MM.1S (cell line): Measurements from ENCODE around the gene GNA14.

Experiments
- DNase-seq: peaks from one replicate; pipeline ENCODE4 v3.0.0-alpha.2; 2015
- H2AFZ ChIP-seq: fragments of 300-600 bp; sonication (generic); 2 replicates; pipeline ENCODE4 v1.6.0; 2016; ENCODE audit warnings: antibody characterized with exemption, low read length
- H3F3A ChIP-seq: fragments of 300-600 bp; sonication (generic); 2 replicates; pipeline ENCODE4 v1.6.1; 2016; ENCODE audit warnings: mild to moderate bottlenecking, antibody characterized with exemption, low read length, moderate library complexity, mixed read lengths; ENCODE audit not compliant: insufficient read depth
- H3K27ac ChIP-seq: fragments of 300-600 bp; sonication (generic); 2 replicates; pipeline ENCODE4 v1.5.1; 2016; ENCODE audit warnings: mild to moderate bottlenecking, low read length
- H3K27me3 ChIP-seq: fragments of 300-600 bp; sonication (generic); replicated peaks from 2 replicates; pipeline ENCODE4 v1.6.0; 2016; ENCODE audit warnings: low read length; ENCODE audit not compliant: insufficient read depth
- H3K36me3 ChIP-seq: fragments of 300-600 bp; sonication (generic); replicated peaks from 2 replicates; pipeline ENCODE4 v1.6.1; 2016; ENCODE audit warnings: mild to moderate bottlenecking, low read length, mixed read lengths; ENCODE audit not compliant: insufficient read depth
- H3K4me1 ChIP-seq: fragments of 300-600 bp; sonication (generic); 2 replicates; pipeline ENCODE4 v1.6.1; 2016; ENCODE audit warnings: low read length, mixed read lengths
- H3K4me2 ChIP-seq: fragments of 300-600 bp; sonication (generic); 2 replicates; pipeline ENCODE4 v1.6.0; 2016; ENCODE audit warnings: low read depth, low read length
- H3K4me3 ChIP-seq: fragments of 300-600 bp; sonication (generic); 2 replicates; pipeline ENCODE4 v1.5.1; 2016; ENCODE audit warnings: low read length, mixed read lengths
- H3K79me2 ChIP-seq: fragments of 300-600 bp; sonication (generic); 2 replicates; pipeline ENCODE4 v1.6.1; 2016; ENCODE audit warnings: mixed run types, low read length, mixed read lengths
- H3K9ac ChIP-seq: fragments of 300-600 bp; sonication (generic); 2 replicates; pipeline ENCODE4 v1.6.1; 2016; ENCODE audit warnings: low read length, mixed read lengths
- H3K9me2 ChIP-seq: fragments of 300-600 bp; sonication (generic); replicated peaks from 2 replicates; pipeline ENCODE4 v1.6.1; 2016; ENCODE audit warnings: mild to moderate bottlenecking, low read length, mixed read lengths; ENCODE audit not compliant: insufficient read depth
- H3K9me3 ChIP-seq: fragments of 300-600 bp; sonication (generic); replicated peaks from 2 replicates; pipeline ENCODE4 v1.6.1; 2016; ENCODE audit warnings: mild to moderate bottlenecking, low read length, mixed read lengths; ENCODE audit not compliant: insufficient read depth
- H4K20me1 ChIP-seq: fragments of 300-600 bp; sonication (generic); 2 replicates; pipeline ENCODE4 v1.6.1; 2016; ENCODE audit warnings: mild to moderate bottlenecking, low read length, moderate library complexity, mixed read lengths; ENCODE audit not compliant: insufficient read depth
- EZH2 ChIP-seq: fragments of 300-600 bp; sonication (generic); optimal IDR thresholded peaks from 2 replicates; pipeline ENCODE3; 2017; ENCODE audit warnings: low read depth, mild to moderate bottlenecking, antibody characterized with exemption, low read length, mixed read lengths
- EZH2phosphoT487 ChIP-seq: fragments of 300-600 bp; sonication (generic); IDR thresholded peaks from 2 replicates; pipeline ENCODE4 v1.6.1; 2018; ENCODE audit warnings: antibody characterized with exemption, low read length
- TF ChIP-seq, protein P1 (sequence below): fragments of 300-600 bp; sonication (generic); IDR thresholded peaks from 2 replicates; pipeline ENCODE4 v1.5.1; 2016; ENCODE audit warnings: antibody characterized with exemption, low read length, mixed read lengths

GNA14 gene

DNA sequence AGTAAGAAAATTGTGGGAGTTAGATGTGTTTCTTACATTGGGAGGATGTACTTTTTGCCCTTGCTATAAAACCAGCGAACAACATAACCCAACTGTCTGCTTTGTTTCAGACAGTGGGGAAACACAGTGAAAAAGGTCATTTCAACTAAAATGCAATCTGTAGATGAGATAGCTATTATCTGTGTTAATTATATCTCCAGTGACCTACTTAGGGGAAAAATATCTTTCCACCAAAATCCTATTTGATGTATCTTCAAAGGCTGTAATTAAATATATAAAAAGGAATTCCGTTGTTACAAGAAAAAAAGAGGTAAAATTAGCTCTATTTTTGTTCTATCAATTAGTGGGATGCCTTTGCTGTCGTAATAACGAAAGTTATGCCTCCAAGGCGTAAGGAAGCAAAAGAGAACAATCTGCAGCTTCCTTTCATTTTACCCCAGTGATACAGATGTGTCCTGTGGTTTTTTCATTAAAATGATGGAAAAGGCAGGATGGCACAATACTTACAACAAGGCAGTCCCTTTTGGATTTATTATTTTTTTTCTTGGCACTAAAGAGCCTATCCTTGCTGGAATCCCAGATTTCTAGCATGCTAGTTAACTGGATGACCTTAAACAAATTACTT lies 100.9 kb downstream of the GNA14 start:
- no peaks in the 10 kb centered on the region for H3K27me3 ChIP-seq
- no peak overlapping the region for H3K27ac ChIP-seq

DNA sequence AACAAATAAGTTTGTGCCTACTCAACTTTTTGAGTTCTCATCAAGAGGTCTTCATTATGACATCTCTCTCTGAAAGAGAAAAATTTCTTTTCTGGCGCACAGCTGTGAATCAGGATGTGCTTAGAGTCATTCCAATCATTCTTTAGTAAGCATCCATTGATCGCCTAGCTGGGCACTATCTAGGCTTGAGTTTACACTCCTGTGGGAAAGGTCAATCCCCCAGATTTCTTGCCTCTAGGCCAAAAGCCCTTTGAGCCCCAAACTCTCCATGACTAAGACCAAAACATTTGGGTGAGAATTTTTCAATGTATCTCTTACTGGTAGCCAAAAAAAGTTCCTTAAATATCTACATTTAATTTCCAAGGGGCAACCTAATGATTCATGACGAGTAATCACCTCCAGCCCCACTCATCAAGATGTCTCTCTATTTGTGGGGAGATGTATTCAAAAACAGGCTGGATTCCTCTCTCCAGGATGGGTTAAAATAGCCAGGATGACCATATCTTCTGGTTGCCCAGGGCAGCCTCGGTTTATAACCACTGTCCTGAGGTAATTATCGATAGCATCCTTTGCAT lies 101.7 kb downstream of the GNA14 start:
- Histone ChIP-seq H3K27ac (no peak overlapping the region), H3F3A (no peaks in the 10 kb centered on the region), H3K4me2 (no peak overlapping the region), H2AFZ (no peak overlapping the region), H3K9me2 (no peaks in the 10 kb centered on the region; the same call in 1 of the 2 replicates), H3K9ac (no peak overlapping the region), H3K9me3 (no peaks in the 10 kb centered on the region), H3K4me1 (no peaks in the 10 kb centered on the region), H3K36me3 (no peaks in the 10 kb centered on the region), H3K27me3 (no peaks in the 10 kb centered on the region), H3K79me2 (no peaks in the 10 kb centered on the region), H4K20me1 (no peaks in the 10 kb centered on the region; the same call in 1 of the 2 replicates), H3K4me3 (no peak overlapping the region)
- DNase-seq: no peak
- TF ChIP-seq, protein P1, sequence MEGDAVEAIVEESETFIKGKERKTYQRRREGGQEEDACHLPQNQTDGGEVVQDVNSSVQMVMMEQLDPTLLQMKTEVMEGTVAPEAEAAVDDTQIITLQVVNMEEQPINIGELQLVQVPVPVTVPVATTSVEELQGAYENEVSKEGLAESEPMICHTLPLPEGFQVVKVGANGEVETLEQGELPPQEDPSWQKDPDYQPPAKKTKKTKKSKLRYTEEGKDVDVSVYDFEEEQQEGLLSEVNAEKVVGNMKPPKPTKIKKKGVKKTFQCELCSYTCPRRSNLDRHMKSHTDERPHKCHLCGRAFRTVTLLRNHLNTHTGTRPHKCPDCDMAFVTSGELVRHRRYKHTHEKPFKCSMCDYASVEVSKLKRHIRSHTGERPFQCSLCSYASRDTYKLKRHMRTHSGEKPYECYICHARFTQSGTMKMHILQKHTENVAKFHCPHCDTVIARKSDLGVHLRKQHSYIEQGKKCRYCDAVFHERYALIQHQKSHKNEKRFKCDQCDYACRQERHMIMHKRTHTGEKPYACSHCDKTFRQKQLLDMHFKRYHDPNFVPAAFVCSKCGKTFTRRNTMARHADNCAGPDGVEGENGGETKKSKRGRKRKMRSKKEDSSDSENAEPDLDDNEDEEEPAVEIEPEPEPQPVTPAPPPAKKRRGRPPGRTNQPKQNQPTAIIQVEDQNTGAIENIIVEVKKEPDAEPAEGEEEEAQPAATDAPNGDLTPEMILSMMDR: no peak
- TF ChIP-seq EZH2phosphoT487 (no peak), EZH2 (no peak)

More for the DNA sequence above, 100.9 kb downstream of the GNA14 start:
- no peak overlapping the region for H3K4me3 ChIP-seq
- H3K79me2 ChIP-seq: no peaks in the 10 kb centered on the region
- H3K9ac ChIP-seq: no peak overlapping the region
- no peaks in the 10 kb centered on the region for H3K36me3 ChIP-seq
- TF ChIP-seq EZH2 (no peak), EZH2phosphoT487 (no peak)
- TF ChIP-seq, protein P1: no peak
- H3F3A ChIP-seq: no peaks in the 10 kb centered on the region
- no peak for DNase-seq
- H4K20me1 ChIP-seq: no peaks in the 10 kb centered on the region; the same call in 1 of the 2 replicates
- H3K9me2 ChIP-seq: no peaks in the 10 kb centered on the region; the same call in 1 of the 2 replicates
- no peak overlapping the region for H3K4me2 ChIP-seq
- no peak overlapping the region for H2AFZ ChIP-seq
- H3K9me3 ChIP-seq: no peaks in the 10 kb centered on the region
- no peaks in the 10 kb centered on the region for H3K4me1 ChIP-seq

DNA sequence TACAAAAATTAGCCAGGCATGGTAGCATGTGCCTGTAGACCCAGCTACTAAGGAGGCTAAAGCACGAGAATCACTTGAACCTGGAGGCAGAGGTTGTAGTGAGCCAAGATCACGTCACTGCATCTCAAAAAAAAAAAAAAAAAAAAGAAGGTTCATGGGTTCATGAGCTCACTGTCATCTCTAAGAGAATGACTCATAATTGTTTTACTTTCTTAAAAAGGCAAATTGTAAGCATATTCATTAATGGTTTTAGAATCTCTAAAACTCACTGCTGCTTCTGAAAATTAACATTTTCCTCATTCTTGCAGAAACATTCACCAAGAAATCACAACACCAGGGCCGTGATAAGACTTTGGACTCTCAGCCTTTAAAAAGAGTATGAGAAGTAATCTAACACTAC lies 103.6 kb downstream of the GNA14 start:
- no peaks in the 10 kb centered on the region for H3K27me3 ChIP-seq
- no peaks in the 10 kb centered on the region for H3K36me3 ChIP-seq
- no peak overlapping the region for H3K9ac ChIP-seq
- no peaks in the 10 kb centered on the region; the same call in 1 of the 2 replicates for H3K9me2 ChIP-seq
- H3K4me2 ChIP-seq: no peak overlapping the region
- H2AFZ ChIP-seq: no peak overlapping the region
- H3K27ac ChIP-seq: no peak overlapping the region
- H3K79me2 ChIP-seq: no peaks in the 10 kb centered on the region
- no peak for TF ChIP-seq EZH2
- no peak for TF ChIP-seq EZH2phosphoT487
- TF ChIP-seq, protein P1: no peak
- H3K9me3 ChIP-seq: no peaks in the 10 kb centered on the region
- DNase-seq: no peak
- no peak overlapping the region for H3K4me3 ChIP-seq
- H3F3A ChIP-seq: no peaks in the 10 kb centered on the region
- H4K20me1 ChIP-seq: no peaks in the 10 kb centered on the region; the same call in 1 of the 2 replicates
- H3K4me1 ChIP-seq: no peaks in the 10 kb centered on the region
